Neural progenitor cell (in vitro differentiated cells): Measurements from ENCODE around the gene SHC2. TPM values are rescaled to one million over a fixed set of nuclear protein-coding genes. Genes with fewer than 3 reads are reported as not detected.

Experiments used
- DNase-seq: peaks from one replicate; pipeline ENCODE4 v3.0.0-alpha.2; 2016; ENCODE audit warnings: low spot score
- H2AFZ ChIP-seq: fragments of 200-600 bp; sonication (generic); replicated peaks from 2 replicates; pipeline ENCODE4 v1.6.1; 2016; ENCODE audit warnings: antibody characterized with exemption
- H3F3A ChIP-seq: fragments of 200-600 bp; sonication (generic); 2 replicates; pipeline ENCODE4 v1.6.1; 2016; ENCODE audit warnings: antibody characterized with exemption, low read depth
- H3K27ac ChIP-seq: fragments of 200-600 bp; sonication (generic); 2 replicates; pipeline ENCODE4 v1.5.1; 2016; ENCODE audit warnings: mild to moderate bottlenecking
- H3K27me3 ChIP-seq: fragments of 200-600 bp; sonication (generic); 2 replicates; pipeline ENCODE4 v1.6.1; 2016; ENCODE audit warnings: mild to moderate bottlenecking, moderate library complexity
- H3K36me3 ChIP-seq: fragments of 200-600 bp; sonication (generic); 2 replicates; pipeline ENCODE4 v1.5.1; 2016
- H3K4me1 ChIP-seq: fragments of 200-600 bp; sonication (generic); 2 replicates; pipeline ENCODE4 v1.6.1; 2016; ENCODE audit warnings: mixed run types
- H3K4me2 ChIP-seq: fragments of 200-600 bp; sonication (generic); 2 replicates; pipeline ENCODE4 v1.6.1; 2016
- H3K4me3 ChIP-seq: fragments of 200-600 bp; sonication (generic); 2 replicates; pipeline ENCODE4 v1.5.1; 2016
- H3K79me2 ChIP-seq: fragments of 200-600 bp; sonication (generic); 2 replicates; pipeline ENCODE4 v1.6.1; 2016; ENCODE audit warnings: low read depth
- H3K9ac ChIP-seq: fragments of 200-600 bp; sonication (generic); 2 replicates; pipeline ENCODE4 v1.6.1; 2016
- H3K9me3 ChIP-seq: fragments of 200-600 bp; sonication (generic); 2 replicates; pipeline ENCODE4 v1.5.1; 2016; ENCODE audit warnings: low read depth
- H4K20me1 ChIP-seq: fragments of 200-600 bp; sonication (generic); 2 replicates; pipeline ENCODE4 v1.6.1; 2016; ENCODE audit warnings: low read depth
- H3K27ac Mint-ChIP-seq: 3 replicates; pipeline ENCODE4 v1.8.0; 2021; ENCODE audit warnings: mixed read lengths
- H3K27me3 Mint-ChIP-seq: 2 replicates; pipeline ENCODE4 v1.8.0; 2022; ENCODE audit warnings: low read depth, mild to moderate bottlenecking, inconsistent platforms, moderate library complexity, mixed read lengths; ENCODE audit not compliant: insufficient read depth
- H3K36me3 Mint-ChIP-seq: 3 replicates; pipeline ENCODE4 v1.8.0; 2021; ENCODE audit warnings: mixed read lengths
- H3K4me1 Mint-ChIP-seq: 3 replicates; pipeline ENCODE4 v1.8.0; 2021; ENCODE audit warnings: mixed read lengths
- H3K4me3 Mint-ChIP-seq: 3 replicates; pipeline ENCODE4 v1.8.0; 2021; ENCODE audit warnings: mild to moderate bottlenecking, moderate library complexity, mixed read lengths
- H3K9me3 Mint-ChIP-seq: 3 replicates; pipeline ENCODE4 v1.8.0; 2020; ENCODE audit warnings: mixed read lengths
- EZH2 ChIP-seq: fragments of 200-600 bp; sonication (generic); IDR thresholded peaks from 2 replicates; pipeline ENCODE4 v1.6.1; 2017; ENCODE audit warnings: antibody characterized with exemption, mild to moderate bottlenecking, moderate library complexity
- EZH2phosphoT487 ChIP-seq: fragments of 200-600 bp; sonication (generic); IDR thresholded peaks from 2 replicates; pipeline ENCODE4 v1.6.1; 2017; ENCODE audit warnings: antibody characterized with exemption
- total RNA-seq: library from RNA; depleted of rRNA; stranded (reverse); fragments of >200 nt; gene quantifications from 2 replicates; pipeline ENCODE4 v1.2.3, GENCODE V29; 2015; ENCODE audit warnings: low replicate concordance
- TF ChIP-seq, protein P1 (sequence below): fragments of 200-600 bp; sonication (generic); IDR thresholded peaks from 2 replicates; pipeline ENCODE4 v1.5.1; 2017; ENCODE audit warnings: antibody characterized with exemption, mild to moderate bottlenecking

Gene SHC2
- total RNA-seq, 1 donor from 2014 or later, result 3.2 TPM

DNA sequence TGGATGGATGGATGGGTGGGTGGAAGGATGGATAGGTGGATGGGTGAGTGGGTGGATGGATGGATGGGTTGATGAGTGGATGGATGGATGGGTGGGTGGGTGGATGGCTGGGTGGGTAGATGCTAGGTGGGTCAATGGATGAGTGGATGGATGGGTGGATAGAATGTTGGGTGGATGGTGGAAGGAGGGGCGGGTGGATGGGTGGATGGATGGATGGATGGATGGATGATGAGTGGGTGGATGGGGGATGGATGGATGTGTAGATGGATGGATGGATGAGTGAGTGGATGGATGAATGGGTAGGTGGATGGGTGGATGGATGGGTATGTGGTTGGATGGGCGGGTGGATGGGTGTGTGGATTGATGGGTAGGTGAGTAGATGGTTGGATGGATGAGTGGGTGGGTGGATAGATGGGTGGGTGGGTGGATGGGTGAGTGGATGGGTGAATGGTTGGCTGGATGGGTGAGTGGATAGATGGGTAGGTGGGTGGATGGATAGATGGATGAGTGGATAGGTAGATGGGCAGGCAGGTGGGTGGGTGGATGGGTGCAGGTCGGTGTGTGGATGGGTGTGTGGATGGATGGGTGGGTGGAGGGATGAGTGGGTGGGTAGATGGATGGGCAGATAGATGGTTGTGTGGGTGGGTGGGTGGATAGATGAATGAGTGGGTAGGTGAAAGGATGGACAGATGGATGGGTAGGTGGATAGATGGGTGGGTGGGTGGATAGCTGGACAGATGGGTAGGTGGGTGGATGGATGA lies 4.4 kb upstream of the SHC2 start:
- peaks cover 3% of the 10 kb centered on the region for H3K4me1 Mint-ChIP-seq
- no peaks in the 10 kb centered on the region for H3K9me3 ChIP-seq
- H3K27me3 ChIP-seq, result peaks cover 23% of the 10 kb centered on the region
- H3F3A ChIP-seq, result peaks cover 9% of the 10 kb centered on the region
- no peaks in the 10 kb centered on the region for H4K20me1 ChIP-seq
- TF ChIP-seq EZH2phosphoT487, result no peak
- TF ChIP-seq, protein P1, sequence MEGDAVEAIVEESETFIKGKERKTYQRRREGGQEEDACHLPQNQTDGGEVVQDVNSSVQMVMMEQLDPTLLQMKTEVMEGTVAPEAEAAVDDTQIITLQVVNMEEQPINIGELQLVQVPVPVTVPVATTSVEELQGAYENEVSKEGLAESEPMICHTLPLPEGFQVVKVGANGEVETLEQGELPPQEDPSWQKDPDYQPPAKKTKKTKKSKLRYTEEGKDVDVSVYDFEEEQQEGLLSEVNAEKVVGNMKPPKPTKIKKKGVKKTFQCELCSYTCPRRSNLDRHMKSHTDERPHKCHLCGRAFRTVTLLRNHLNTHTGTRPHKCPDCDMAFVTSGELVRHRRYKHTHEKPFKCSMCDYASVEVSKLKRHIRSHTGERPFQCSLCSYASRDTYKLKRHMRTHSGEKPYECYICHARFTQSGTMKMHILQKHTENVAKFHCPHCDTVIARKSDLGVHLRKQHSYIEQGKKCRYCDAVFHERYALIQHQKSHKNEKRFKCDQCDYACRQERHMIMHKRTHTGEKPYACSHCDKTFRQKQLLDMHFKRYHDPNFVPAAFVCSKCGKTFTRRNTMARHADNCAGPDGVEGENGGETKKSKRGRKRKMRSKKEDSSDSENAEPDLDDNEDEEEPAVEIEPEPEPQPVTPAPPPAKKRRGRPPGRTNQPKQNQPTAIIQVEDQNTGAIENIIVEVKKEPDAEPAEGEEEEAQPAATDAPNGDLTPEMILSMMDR, result no peak
- TF ChIP-seq EZH2, result no peak
- no peaks in the 10 kb centered on the region for H3K79me2 ChIP-seq
- H3K4me3 ChIP-seq, result no peak overlapping the region
- no peak overlapping the region for H3K27ac ChIP-seq
- peaks cover 10% of the 10 kb centered on the region for H3K27me3 Mint-ChIP-seq
- H3K4me2 ChIP-seq, result no peak overlapping the region
- no peak for DNase-seq
- H3K4me3 Mint-ChIP-seq, result no peak overlapping the region
- no peaks in the 10 kb centered on the region for H3K36me3 ChIP-seq
- peaks cover 3% of the 10 kb centered on the region for H3K4me1 ChIP-seq
- H3K9ac ChIP-seq, result no peak overlapping the region
- no peak overlapping the region for H3K27ac Mint-ChIP-seq
- H3K9me3 Mint-ChIP-seq, result peaks cover 6% of the 10 kb centered on the region
- no peak overlapping the region for H2AFZ ChIP-seq
- H3K36me3 Mint-ChIP-seq, result no peaks in the 10 kb centered on the region

DNA sequence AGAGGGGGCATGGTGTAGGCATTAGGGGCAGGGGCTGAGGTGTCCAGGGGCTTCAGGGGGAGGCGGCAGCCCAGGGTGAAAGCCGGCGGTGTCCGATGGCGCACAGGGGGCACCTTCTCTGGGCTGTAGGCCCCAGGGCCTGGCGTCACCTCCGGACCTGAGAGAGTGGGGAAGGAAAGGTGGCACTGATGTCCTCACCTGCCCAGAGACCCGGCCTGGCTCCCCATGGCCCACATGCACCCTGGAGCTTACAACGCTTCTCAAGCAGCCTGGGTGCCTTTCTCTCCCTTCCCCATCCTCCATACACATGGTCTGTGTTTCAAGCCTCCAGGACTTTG lies 3.3 kb upstream of the SHC2 start:
- Mint-ChIP-seq H3K9me3 (peaks cover 6% of the 10 kb centered on the region), H3K36me3 (no peaks in the 10 kb centered on the region), H3K4me1 (peaks cover 7% of the 10 kb centered on the region), H3K4me3 (no peak overlapping the region), H3K27ac (no peak overlapping the region), H3K27me3 (peaks cover 13% of the 10 kb centered on the region)
- Histone ChIP-seq H3K4me1 (peaks cover 3% of the 10 kb centered on the region), H2AFZ (no peak overlapping the region), H4K20me1 (no peaks in the 10 kb centered on the region), H3K4me2 (no peak overlapping the region), H3K27me3 (peaks cover 34% of the 10 kb centered on the region), H3K9ac (no peak overlapping the region), H3K36me3 (no peaks in the 10 kb centered on the region), H3F3A (peaks cover 13% of the 10 kb centered on the region), H3K9me3 (no peaks in the 10 kb centered on the region), H3K4me3 (no peak overlapping the region), H3K79me2 (no peaks in the 10 kb centered on the region), H3K27ac (no peak overlapping the region)
- TF ChIP-seq EZH2phosphoT487 (no peak), EZH2 (no peak)
- TF ChIP-seq, protein P1, result no peak
- DNase-seq, result no peak

DNA sequence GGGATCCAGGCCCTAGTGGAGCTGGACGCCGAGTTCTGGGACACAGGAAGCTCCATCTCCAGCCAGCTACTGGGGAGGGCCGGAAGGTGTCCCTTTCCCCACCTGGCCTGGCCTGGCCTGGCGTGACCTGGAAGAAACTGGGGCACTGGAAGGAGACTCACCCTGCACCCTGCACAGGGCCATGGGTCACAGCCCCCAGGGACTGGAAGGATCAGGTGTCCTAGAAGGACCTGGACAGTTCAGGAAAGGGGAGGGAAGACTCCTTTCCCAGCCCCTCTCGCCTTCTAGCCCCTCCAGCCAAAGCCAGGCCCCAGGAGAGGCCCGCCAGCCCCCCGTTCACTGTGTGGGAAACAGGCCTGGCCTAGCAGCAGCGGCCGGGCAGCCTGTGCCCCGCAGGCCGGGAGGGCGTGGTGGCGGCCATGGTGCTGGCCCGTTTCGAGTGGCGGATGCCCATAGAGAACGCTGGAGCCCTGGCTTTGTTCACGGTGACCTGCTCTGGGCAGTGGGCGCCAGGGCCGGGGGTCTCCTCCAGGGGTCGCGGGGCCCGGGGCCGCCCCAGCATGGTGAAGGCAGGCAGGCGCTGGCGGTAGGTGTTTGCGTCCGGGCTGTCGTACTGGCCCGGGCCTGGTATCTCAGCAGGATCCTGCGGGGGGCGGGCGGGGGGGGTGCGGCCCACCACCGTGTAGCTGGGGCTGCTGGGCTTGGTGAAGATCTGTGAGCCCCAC lies 2.8 kb upstream of the SHC2 start:
- Histone ChIP-seq H3K4me2 (no peak overlapping the region), H3K27ac (no peak overlapping the region), H3F3A (peaks cover 13% of the 10 kb centered on the region), H3K9me3 (no peaks in the 10 kb centered on the region), H3K4me1 (peaks cover 3% of the 10 kb centered on the region), H3K4me3 (no peak overlapping the region), H3K27me3 (peaks cover 39% of the 10 kb centered on the region), H3K36me3 (no peaks in the 10 kb centered on the region), H3K79me2 (no peaks in the 10 kb centered on the region), H2AFZ (no peak overlapping the region), H3K9ac (no peak overlapping the region), H4K20me1 (no peaks in the 10 kb centered on the region)
- Mint-ChIP-seq H3K36me3 (no peaks in the 10 kb centered on the region), H3K27me3 (peaks cover 13% of the 10 kb centered on the region), H3K4me3 (no peak overlapping the region), H3K9me3 (peaks cover 6% of the 10 kb centered on the region), H3K4me1 (peaks cover 7% of the 10 kb centered on the region), H3K27ac (no peak overlapping the region)
- no peak for DNase-seq
- TF ChIP-seq, protein P1, result no peak
- TF ChIP-seq EZH2phosphoT487, result no peak
